NT2/D1 (cell line): Measurements from ENCODE around the gene TMPRSS2.

Experiments
- SUZ12 ChIP-seq: IDR thresholded peaks from 2 replicates; pipeline ENCODE4 v1.6.1; 2011; ENCODE audit not compliant: insufficient read length, insufficient read depth; ENCODE audit errors: extremely low read depth
- ZNF274 ChIP-seq: IDR thresholded peaks from 2 replicates; pipeline ENCODE4 v1.6.1; 2011; ENCODE audit warnings: mild to moderate bottlenecking, low read depth, low read length

GRCh38 chr21:41504030-41504429 is 3.9 kb downstream of the TMPRSS2 start:
- TF ChIP-seq SUZ12: no peak
- TF ChIP-seq ZNF274: no peak
